H1 (cell line): ENCODE results near the gene RAB2B.

ENCODE experiments used
- CBX5 ChIP-seq: fragments of 300-800, 300-1000 bp; sonication (generic); IDR thresholded peaks from 2 replicates; pipeline ENCODE4 v1.7.1; 2016; ENCODE audit warnings: antibody characterized with exemption, low read length, low read depth
- HDAC2 ChIP-seq, 2 experiments: fragments of 300-600 bp in 1 of 2; sonication (generic) in 1 of 2; IDR thresholded peaks; 2 replicates each; pipeline ENCODE4 v1.6.1; 2011 to 2012; ENCODE audit warnings: low read depth in 2 of 2, low read length in 2 of 2, mild to moderate bottlenecking in 2 of 2, moderate library complexity in 2 of 2, borderline replicate concordance in 1 of 2, inconsistent platforms in 1 of 2
- JUN ChIP-seq: IDR thresholded peaks from 2 replicates; pipeline ENCODE4 v1.6.1; 2011; ENCODE audit warnings: low read depth, mild to moderate bottlenecking, improper control_type of control experiment, low read length
- SRF ChIP-seq: IDR thresholded peaks from 2 replicates; pipeline ENCODE4 v1.6.1; 2011; ENCODE audit warnings: mild to moderate bottlenecking, low read depth, low read length, moderate library complexity

DNA sequence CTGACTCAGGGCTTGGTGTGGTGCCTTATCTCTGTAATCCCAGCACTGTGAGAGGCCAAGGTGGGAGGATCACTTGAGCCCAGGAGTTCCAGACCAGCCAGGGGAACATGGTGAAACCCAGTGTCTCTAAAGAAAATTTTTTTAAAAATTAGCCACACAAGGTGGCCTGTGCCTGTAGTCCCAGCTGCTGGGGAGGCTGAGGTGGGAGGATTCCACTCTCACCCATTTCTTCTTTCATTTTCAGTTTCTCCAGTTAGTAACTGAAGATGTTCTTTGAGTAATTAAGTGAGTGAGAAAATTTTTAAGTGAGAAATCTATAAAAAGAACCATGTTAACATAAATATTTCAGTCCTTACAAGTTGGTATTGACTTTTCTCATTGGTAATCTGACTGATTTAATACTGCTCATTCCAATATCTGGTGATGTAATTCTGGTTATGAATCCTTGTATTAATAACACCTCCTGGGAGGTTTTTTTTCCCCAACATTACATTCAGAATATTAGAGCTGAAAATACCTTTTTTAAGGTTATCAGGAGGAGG is 28.3 kb upstream of the RAB2B start:
- no peak for TF ChIP-seq CBX5
- TF ChIP-seq HDAC2 (IDR thresholded peaks at IDR 0.05; ENCODE audit: borderline replicate concordance in 1 of 2, low read depth in 2 of 2, low read length in 2 of 2) = no peak
- TF ChIP-seq SRF = no peak
- no peak for TF ChIP-seq JUN
